ENCODE results near the gene ORM2.
"Not testable (repeated sequence)": the region's sequence is repeated elsewhere in the genome, so short reads cannot be mapped to it uniquely, and the experiment has no call there.

ORM2 gene

GRCh38 chr9:114329625-114330022 is at the start of gene ORM2:
TSS of gene ORM2 (plus strand) at chr9:114329869. CDS start at chr9:114329905, 36 bp downstream.
- not testable (repeated sequence) for DNase-seq (ENCODE audit: low spot score)

DNA sequence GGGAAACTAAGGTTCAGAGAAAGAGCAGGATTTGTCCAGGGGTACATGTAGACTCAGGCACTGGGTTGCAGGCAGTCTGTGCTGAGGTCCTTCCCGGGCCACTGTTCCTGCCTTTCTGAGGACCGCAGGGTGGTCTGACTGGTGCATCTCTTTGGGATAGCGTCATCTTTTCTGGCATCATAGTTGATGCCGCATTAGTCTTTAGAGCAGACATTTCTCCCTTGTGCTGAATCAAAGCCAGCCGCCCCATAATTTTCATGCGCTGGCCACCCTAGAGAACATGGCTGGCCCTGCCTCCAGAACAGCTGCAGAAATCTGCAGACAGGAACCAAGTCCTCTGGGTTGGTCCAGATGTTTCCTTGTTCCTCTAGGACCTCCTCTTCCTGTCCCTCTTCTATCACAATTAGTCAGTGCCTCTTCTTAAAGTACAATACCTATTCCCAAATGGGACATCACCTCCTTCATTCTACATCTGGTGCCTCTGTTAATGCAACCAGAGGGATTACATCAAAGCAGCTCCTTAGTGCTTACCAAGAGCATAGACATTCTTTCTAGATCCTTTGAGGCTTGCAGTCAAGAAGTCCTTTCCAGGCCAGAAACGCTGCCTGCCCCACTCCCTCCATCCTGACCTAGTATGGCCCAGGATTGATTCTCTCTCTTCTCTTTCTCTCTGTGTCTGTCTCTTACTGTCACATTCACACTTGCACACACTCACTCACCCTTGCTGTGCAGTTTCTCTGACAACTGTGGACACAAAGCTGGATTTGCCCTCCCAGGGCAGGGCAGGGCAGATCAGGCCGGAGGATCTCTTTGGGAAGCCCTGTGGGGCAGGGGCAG is 48.8 kb upstream of the ORM2 start:
- no peak for DNase-seq (ENCODE audit: low spot score)

DNA sequence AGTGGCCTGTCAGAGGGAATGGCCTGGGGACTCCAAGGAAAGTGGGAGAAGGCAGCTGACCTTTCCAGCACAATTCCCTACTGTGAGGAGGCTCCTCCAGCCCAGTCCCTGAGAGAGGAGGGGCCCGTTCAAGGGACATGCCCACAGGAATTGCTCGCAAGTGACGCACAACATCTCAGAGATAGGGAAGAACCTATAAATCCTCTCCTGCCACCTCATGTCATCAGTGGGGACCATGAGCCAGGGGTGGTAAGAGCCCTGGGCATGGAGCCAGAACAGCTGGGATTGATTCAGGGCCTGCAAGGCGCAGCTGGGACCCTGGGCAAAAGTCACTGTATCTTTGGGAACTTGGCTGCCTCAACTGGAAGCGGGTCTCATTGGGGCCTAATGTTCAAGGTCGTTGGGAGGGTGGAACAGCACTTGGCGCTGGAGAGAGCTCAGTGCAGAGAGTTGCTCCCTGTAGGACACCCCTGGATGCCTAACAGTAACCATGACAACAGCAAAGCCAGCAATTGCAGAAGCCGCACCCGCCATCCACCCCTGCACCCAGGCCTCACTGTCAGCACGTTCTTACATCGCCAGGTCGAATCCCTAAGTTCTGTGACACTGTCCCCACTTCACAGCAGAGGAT is 48.1 kb upstream of the ORM2 start:
- DNase-seq (ENCODE audit: low spot score) = no peak

GRCh38 chr9:114282104-114282485 is 47.6 kb upstream of the ORM2 start:
- no peak for DNase-seq (ENCODE audit: low spot score)

DNA sequence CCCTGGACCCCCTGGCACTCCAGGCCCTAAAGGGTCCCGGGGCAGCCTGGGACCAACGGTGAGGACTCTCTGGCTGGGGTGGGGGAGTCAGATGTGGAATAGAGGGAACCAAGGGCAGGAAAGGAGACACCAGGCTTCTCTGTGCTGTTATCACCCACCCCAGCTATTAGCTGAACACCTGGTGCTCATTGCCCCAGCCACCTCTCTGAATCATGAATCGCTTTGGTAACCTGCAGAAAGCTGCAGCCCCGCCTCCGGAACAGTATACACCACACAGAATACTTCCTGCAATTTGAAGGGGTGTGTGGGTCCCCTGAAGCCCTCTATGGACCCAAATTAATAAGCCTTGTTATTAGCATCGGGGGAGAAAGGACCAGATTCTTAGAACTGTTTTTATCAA is 47.2 kb upstream of the ORM2 start:
- DNase-seq (ENCODE audit: low spot score) = no peak

DNA sequence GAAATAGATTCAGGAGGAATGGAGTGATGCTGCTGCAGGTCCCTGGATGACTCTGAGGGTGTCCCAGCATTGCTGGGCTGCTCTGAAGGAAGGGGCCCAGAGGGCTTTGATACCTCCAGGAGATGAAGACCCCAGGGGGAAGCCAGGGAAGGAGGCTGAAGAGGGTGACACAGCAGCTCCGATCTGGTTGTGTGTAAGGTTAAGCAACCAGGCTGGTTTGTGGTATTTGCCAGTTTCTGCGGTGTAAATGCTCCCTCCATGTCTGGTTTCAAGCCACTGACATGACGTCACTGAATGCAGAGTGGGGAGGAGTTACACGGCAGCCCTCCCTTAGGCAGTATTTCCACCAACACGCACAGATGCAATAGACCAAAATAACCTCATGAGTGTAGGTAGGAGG is 46.7 kb upstream of the ORM2 start:
- no peak for DNase-seq (ENCODE audit: low spot score)

DNA sequence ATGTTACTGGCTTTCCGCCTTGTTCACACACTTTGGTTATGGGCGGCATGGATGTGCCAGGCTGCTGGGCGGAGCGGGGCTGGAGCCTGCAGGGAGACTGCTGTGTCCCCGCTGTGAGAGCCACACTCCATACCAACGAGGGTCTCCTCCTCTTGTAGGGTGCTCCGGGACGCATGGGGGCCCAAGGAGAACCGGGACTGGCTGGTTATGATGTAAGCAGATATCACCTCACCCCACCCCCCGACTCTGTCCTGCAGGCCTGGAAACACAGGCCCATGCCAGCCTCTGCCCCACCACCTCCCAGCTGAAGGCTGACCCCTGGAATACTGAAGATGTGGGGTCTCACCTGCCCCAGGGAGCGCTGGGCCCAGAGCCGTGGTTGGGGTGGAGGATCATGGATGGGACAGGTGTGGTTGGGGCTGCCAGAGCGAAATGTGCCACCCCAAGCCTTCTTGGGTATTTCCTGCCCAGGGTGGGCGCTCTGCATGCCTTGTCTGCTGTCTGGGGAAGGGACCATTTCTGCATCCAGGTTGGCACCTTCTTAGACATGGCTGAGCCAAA is 46.0 kb upstream of the ORM2 start:
- DNase-seq (ENCODE audit: low spot score) = no peak

GRCh38 chr9:114284316-114285060 is 45.2 kb upstream of the ORM2 start:
- DNase-seq (ENCODE audit: low spot score) = no peak

DNA sequence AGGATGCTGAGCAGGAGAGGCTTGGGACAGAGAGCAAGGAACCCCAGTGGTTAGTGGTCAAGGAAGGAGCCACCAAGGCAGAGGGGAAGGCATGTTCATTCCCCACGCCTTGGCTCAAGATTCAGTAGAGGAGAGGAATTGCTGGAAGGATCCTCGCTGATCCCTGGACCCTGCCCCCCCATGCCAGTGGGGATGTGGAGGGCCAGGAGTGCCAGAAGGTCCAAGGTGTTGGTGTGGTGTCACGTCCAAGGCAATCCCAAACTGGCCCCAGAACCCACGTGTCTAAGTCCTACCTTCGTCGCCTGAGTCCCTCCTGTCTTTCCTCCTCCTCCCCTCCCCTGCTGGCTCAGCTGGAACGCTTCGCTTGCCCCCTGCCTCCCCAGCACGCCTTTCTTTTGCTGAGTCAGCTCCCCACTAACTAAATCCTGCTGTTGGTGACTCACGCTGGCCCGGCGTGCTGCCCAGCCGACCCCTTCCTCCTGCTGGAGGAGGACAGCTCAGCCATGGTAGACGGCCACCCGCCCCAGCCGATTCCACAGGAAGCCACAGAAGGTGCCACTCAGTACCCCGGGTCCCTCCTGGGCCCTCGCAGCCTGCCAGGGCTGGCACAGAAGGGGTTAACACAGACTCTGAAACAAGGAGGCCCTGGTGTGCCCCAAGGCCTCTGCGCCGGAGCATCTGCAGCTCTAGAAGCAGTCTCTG is 44.4 kb upstream of the ORM2 start:
- DNase-seq (ENCODE audit: low spot score) = no peak

GRCh38 chr9:114286146-114286679 is 43.5 kb upstream of the ORM2 start:
- no peak for DNase-seq (ENCODE audit: low spot score)

DNA sequence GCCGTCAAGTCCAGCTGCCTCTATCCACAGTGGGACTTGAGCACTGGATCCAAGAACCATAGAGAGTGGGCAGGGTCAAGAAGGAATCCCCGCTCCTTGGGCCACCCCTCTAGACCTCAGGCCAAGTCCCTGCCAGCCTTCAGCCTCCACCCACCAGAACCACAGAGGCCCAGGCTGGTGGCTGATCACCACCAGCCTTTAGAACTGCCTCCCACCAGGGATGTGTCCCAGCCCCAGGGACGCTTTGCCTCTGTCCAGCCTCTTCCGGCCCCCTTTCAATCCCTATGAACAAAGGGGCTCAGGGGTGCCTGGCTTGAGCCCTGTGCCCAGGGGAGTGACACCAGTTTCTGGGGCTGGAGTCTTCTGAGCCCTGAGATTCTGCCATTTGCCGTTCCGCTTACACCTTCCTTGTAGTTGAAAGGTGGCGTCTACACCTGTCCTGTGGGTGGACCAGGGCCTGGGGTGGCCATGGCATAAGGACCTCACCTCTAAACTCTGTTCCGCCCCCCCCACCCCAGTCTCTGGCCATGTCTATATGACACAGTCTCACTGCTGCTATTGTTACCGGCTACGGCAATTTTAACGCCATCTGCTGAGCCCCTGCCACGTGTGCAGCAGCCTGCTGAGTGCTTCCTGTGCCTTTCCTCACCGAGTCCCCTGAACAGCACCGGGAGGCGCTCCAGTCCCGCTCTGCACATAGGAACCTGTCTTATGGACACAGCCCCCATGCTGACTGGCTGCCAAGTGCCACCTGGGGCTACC is 42.5 kb upstream of the ORM2 start:
- no peak for DNase-seq (ENCODE audit: low spot score)

DNA sequence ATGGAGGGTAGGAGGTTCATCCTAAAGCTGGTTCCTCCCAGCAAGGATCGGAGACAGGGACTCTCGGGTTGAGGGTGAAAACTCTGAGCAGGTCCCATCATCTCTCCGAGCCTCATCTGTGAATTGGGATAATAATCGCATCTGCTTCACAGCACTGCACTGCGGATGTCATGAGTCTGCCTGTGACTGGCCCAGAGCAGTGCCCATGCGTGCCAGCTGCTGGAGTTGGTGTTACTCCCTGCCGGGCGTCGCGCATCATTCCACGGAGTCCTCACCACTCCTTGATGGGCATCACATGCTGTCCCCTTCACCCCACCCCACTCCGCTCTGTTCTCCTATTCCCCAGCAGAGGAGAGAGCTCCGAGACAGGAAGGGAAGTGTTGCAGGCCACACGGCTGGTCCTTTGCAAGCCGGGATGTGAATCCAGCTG is 41.9 kb upstream of the ORM2 start:
- no peak for DNase-seq (ENCODE audit: low spot score)

DNA sequence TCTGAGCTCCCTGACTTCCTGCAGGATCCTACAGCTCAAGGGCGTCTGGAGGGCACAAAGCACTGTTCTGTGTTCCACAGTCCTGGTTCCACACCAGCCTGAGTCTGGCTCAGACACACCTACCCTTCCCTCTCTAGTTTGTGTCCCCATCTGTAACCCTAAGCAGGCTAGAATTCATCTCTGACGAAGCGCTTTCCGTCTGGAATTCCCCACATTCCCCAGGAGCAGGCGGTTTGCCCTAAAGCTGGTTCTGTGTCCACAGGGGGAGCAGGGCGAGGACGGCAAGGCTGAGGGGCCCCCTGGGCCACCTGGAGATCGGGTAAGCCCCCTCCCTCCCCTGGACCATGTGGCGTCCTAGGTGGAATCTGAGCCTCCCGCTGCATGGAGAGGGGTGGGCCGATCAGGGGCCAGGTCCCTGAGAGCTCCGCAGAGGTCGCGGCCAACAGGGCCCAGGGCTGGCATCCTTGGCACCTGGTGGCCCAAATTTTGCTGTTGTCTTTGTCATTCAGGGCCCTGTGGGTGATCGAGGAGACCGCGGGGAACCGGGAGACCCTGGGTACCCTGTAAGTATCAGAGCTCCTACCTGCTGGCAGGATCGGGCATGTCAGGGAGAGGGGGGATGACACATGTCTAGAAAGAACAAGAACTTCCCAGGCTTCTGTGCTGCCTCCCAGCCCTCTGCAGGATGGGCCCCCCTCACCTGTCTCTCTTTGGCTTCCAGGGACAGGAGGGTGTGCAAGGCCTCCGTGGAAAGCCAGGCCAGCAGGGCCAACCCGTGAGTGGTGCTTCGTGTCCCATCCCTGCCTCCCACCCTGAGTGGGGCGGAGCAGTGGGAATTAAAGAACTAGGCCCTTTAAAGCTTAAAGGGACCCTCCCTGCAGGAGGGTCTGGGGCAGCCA is 41.2 kb upstream of the ORM2 start:
- DNase-seq (ENCODE audit: low spot score) = no peak

DNA sequence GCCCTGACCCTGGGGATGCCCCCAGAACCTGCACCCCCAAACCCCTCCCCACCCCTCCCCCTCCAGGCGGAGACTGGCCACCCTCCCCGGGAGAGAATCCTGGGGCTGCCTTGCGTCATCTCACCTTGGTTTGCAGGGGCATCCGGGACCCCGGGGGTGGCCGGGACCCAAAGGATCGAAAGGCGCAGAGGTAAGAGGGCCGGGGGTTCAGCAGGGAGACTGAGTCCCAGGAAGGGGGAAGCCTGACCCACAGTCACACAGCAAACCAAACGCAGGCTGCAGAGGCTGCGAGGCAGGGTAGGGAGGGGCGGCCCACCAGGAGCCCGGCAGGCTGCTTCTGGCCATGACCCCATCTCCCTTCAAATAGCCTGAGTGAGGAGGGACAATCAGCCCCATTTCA is 40.6 kb upstream of the ORM2 start:
- no peak for DNase-seq (ENCODE audit: low spot score)

GRCh38 chr9:114289571-114290481 is 39.8 kb upstream of the ORM2 start:
- DNase-seq (ENCODE audit: low spot score) = no peak

- DNase-seq (ENCODE audit: low spot score) = no peak
These were observed 39.1 kb upstream of the ORM2 start for GRCh38 chr9:114290561-114290986.

DNA sequence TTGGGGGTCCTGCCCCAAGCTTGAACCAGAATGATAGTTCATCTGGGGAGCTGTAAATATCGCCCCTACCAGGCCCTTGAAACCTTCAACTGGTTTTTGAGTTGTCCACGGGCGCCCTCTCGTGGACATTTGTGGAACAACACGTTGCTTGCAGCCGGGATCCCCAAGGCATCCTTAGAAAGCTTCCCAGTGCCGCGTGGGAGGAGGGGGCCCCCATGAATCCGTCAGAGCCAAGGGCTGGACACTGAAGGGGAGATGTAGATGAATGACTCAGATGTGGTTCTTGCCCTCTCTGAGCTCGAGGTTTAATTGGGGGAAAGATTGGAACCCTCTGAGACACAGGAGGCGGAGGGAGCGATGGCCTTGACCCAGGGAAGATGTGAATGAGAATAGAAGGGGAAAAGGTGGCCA is 38.6 kb upstream of the ORM2 start:
- peak; percentile 53 for DNase-seq (ENCODE audit: low spot score)

- no peak for DNase-seq (ENCODE audit: low spot score)
These were observed 37.6 kb upstream of the ORM2 start for GRCh38 chr9:114291886-114292590.
